Neural cell (in vitro differentiated cells): ENCODE results near the gene DPP6.

Source experiments
- EP300 ChIP-seq: fragments of 450-650 bp; conservative IDR thresholded peaks from 2 replicates; pipeline ENCODE4 v1.6.1; 2014; ENCODE audit warnings: antibody characterized with exemption, mild to moderate bottlenecking, moderate library complexity; ENCODE audit not compliant: poor library complexity, severe bottlenecking
- EZH2 ChIP-seq: fragments of 200-600, 300-800 bp; shearing (Covaris generic), sonication (generic); IDR thresholded peaks from 2 replicates; pipeline ENCODE4 v1.6.1; 2014; ENCODE audit warnings: antibody characterized with exemption, low read length, borderline replicate concordance, mild to moderate bottlenecking; ENCODE audit not compliant: insufficient read depth, poor library complexity, severe bottlenecking
- MXI1 ChIP-seq: fragments of 450-650 bp; conservative IDR thresholded peaks from 2 replicates; pipeline ENCODE4 v1.6.1; 2014; ENCODE audit warnings: antibody characterized with exemption, mild to moderate bottlenecking; ENCODE audit not compliant: poor library complexity, severe bottlenecking
- POLR2AphosphoS5 ChIP-seq: IDR thresholded peaks from 2 replicates; pipeline ENCODE4 v1.6.1; 2012
- RAD21 ChIP-seq: fragments of 450-650 bp; conservative IDR thresholded peaks from 2 replicates; pipeline ENCODE4 v1.6.1; 2014; ENCODE audit warnings: antibody characterized with exemption, mild to moderate bottlenecking, moderate library complexity
- REST ChIP-seq: IDR thresholded peaks from 2 replicates; pipeline ENCODE4 v1.6.1; 2012; ENCODE audit warnings: borderline replicate concordance
- TAF1 ChIP-seq: IDR thresholded peaks from 2 replicates; pipeline ENCODE4 v1.6.1; 2012; ENCODE audit warnings: low read depth
- TF ChIP-seq, protein P1 (sequence below): fragments of 450-650 bp; IDR thresholded peaks from 2 replicates; pipeline ENCODE4 v1.5.1; 2014; ENCODE audit warnings: antibody characterized with exemption, mild to moderate bottlenecking, moderate library complexity; ENCODE audit not compliant: poor library complexity, severe bottlenecking

DNA sequence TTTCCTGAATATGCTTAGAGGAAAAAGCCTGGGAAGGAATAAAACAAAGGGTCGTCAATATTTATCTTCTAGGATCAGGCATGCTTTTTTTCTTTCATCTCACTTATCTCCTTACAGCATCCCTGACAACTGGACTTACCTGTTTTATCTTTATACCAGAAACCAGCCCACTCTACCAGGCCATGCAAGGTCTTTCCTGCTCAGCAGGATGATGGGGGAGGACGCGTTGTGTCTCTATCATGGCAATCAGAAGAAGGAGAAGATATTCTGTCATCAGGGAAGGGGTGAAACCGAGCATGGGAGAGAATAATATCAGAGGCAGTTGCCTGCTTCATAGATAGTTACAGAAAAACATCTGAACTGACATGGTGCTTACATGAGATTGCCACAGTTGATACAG lies 445.6 kb downstream of the DPP6 start:
- TF ChIP-seq EP300, result no peak
- TF ChIP-seq, protein P1, sequence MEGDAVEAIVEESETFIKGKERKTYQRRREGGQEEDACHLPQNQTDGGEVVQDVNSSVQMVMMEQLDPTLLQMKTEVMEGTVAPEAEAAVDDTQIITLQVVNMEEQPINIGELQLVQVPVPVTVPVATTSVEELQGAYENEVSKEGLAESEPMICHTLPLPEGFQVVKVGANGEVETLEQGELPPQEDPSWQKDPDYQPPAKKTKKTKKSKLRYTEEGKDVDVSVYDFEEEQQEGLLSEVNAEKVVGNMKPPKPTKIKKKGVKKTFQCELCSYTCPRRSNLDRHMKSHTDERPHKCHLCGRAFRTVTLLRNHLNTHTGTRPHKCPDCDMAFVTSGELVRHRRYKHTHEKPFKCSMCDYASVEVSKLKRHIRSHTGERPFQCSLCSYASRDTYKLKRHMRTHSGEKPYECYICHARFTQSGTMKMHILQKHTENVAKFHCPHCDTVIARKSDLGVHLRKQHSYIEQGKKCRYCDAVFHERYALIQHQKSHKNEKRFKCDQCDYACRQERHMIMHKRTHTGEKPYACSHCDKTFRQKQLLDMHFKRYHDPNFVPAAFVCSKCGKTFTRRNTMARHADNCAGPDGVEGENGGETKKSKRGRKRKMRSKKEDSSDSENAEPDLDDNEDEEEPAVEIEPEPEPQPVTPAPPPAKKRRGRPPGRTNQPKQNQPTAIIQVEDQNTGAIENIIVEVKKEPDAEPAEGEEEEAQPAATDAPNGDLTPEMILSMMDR, result no peak
- no peak for TF ChIP-seq EZH2
- no peak for TF ChIP-seq MXI1
- no peak for TF ChIP-seq REST
- TF ChIP-seq TAF1, result no peak
- no peak for TF ChIP-seq RAD21
- no peak for TF ChIP-seq POLR2AphosphoS5
